Urothelium cell line (cell line): ENCODE measurements around the gene KRTAP19-4.
"Not testable (repeated sequence)": the region's sequence is repeated elsewhere in the genome, so short reads cannot be mapped to it uniquely, and the experiment has no call there.

ENCODE experiments used
- DNase-seq: peaks from one replicate; pipeline ENCODE4 v3.0.0; 2011; ENCODE audit warnings: low spot score, mixed read lengths
- FAIRE-seq: peaks from 2 replicates; lab custom pipeline; 2011; peaks lifted over from hg19 to GRCh38; lab: Jason Lieb, UNC

Gene KRTAP19-4

GRCh38 chr21:30497065-30497464 lies at the start of gene KRTAP19-4:
TSS of gene KRTAP19-4 (minus strand) at chr21:30497165. CDS start at chr21:30497110, 55 bp downstream.
- DNase-seq, result no peak

GRCh38 chr21:30541764-30542163 lies 44.8 kb upstream of the KRTAP19-4 start, which contains the start of gene KRTAP19-6:
TSS of gene KRTAP19-6 (minus strand) at chr21:30541864. CDS start at chr21:30541833, 31 bp downstream.
- no peak for FAIRE-seq

More at GRCh38 chr21:30497065-30497464, at the start of gene KRTAP19-4:
- no peak for FAIRE-seq

GRCh38 chr21:30518876-30519275 lies 21.9 kb upstream of the KRTAP19-4 start:
- no peak for DNase-seq
- no peak for FAIRE-seq

More at GRCh38 chr21:30541764-30542163, 44.8 kb upstream of the KRTAP19-4 start, which contains the start of gene KRTAP19-6:
- no peak for DNase-seq

GRCh38 chr21:30515681-30516080 lies 18.7 kb upstream of the KRTAP19-4 start:
- DNase-seq, result no peak

GRCh38 chr21:30505621-30506205 lies 8.7 kb upstream of the KRTAP19-4 start:
- not testable (repeated sequence) for DNase-seq, FAIRE-seq

More at GRCh38 chr21:30515681-30516080, 18.7 kb upstream of the KRTAP19-4 start:
- FAIRE-seq, result no peak

GRCh38 chr21:30502041-30502440 lies 5.1 kb upstream of the KRTAP19-4 start, which contains the start of gene KRTAP19-5:
TSS of gene KRTAP19-5 (minus strand) at chr21:30502141. CDS start at chr21:30502090, 51 bp downstream.
- peak; percentile 96 for FAIRE-seq
- DNase-seq, result no peak

- no peak for DNase-seq
- FAIRE-seq, result no peak
These were observed 5.0 kb downstream of the KRTAP19-4 start, which contains the start of gene KRTAP19-3 for GRCh38 chr21:30491963-30492428. TSS of gene KRTAP19-3 (minus strand) at chr21:30492013. CDS start at chr21:30491957, 56 bp downstream.

GRCh38 chr21:30487336-30487735 lies 9.6 kb downstream of the KRTAP19-4 start, which contains the start of gene KRTAP19-2:
TSS of gene KRTAP19-2 (minus strand) at chr21:30487436. CDS start at chr21:30487348, 88 bp downstream.
- FAIRE-seq, result no peak

GRCh38 chr21:30486180-30486579 lies 10.8 kb downstream of the KRTAP19-4 start:
- FAIRE-seq (no peak), DNase-seq (no peak)

More at GRCh38 chr21:30487336-30487735, 9.6 kb downstream of the KRTAP19-4 start, which contains the start of gene KRTAP19-2:
- DNase-seq, result no peak

GRCh38 chr21:30482130-30482529 lies 14.8 kb downstream of the KRTAP19-4 start:
- no peak for DNase-seq
- FAIRE-seq, result no peak

- FAIRE-seq (no peak), DNase-seq (no peak)
These were observed 16.8 kb downstream of the KRTAP19-4 start, which contains the start of gene KRTAP19-1 for GRCh38 chr21:30480145-30480544. TSS of gene KRTAP19-1 (minus strand) at chr21:30480367. CDS start at chr21:30480317, 50 bp downstream.

- no peak for FAIRE-seq
These were observed 17.7 kb downstream of the KRTAP19-4 start for GRCh38 chr21:30479259-30479658.

GRCh38 chr21:30478004-30478403 lies 19.0 kb downstream of the KRTAP19-4 start:
- DNase-seq, result no peak
- FAIRE-seq, result no peak

More at GRCh38 chr21:30479259-30479658, 17.7 kb downstream of the KRTAP19-4 start:
- DNase-seq, result no peak

- FAIRE-seq (no peak), DNase-seq (no peak)
These were observed 27.9 kb downstream of the KRTAP19-4 start for GRCh38 chr21:30468900-30469714.

GRCh38 chr21:30463713-30464112 lies 33.3 kb downstream of the KRTAP19-4 start:
- FAIRE-seq (no peak), DNase-seq (peak; percentile 20)

- no peak for FAIRE-seq
- no peak for DNase-seq
These were observed 48.5 kb downstream of the KRTAP19-4 start for GRCh38 chr21:30448514-30448913.

- peak; percentile 66 for FAIRE-seq
- no peak for DNase-seq
These were observed 49.9 kb downstream of the KRTAP19-4 start for GRCh38 chr21:30447056-30447455.
